BLaER1 treated with 17β-estradiol and CSF1 and Interleukin-3, amounts not matched to agents 10 nM and 100 nM (cell line): ENCODE data around the gene WASF3.

Experiments
- H3K27ac ChIP-seq, 11 experiments: shearing (Covaris generic); formaldehyde crosslinking; 2 replicates each; pipeline ENCODE4 v1.8.1; 2022
- H3K27me3 ChIP-seq, 11 experiments: shearing (Covaris generic); formaldehyde crosslinking; 2 replicates each; pipeline ENCODE4 v1.8.1; 2022
- H3K36me3 ChIP-seq, 11 experiments: shearing (Covaris generic); formaldehyde crosslinking; 2 replicates each; pipeline ENCODE4 v1.8.1; 2022
- H3K4me1 ChIP-seq, 10 experiments: shearing (Covaris generic); formaldehyde crosslinking; 2 replicates each; pipeline ENCODE4 v1.8.1; 2022
- H3K4me2 ChIP-seq, 11 experiments: shearing (Covaris generic); formaldehyde crosslinking; 2 replicates each; pipeline ENCODE4 v1.8.1; 2022
- H3K4me3 ChIP-seq, 10 experiments: shearing (Covaris generic); formaldehyde crosslinking; 2 replicates each; pipeline ENCODE4 v1.8.1; 2022
- H3K9ac ChIP-seq, 11 experiments: shearing (Covaris generic); formaldehyde crosslinking; 2 replicates each; pipeline ENCODE4 v1.8.1; 2022
- H3K9me3 ChIP-seq, 11 experiments: shearing (Covaris generic); formaldehyde crosslinking; replicated peaks in 1 of 11; 2 replicates each; pipeline ENCODE4 v1.8.1; 2022
- H4K20me1 ChIP-seq, 11 experiments: shearing (Covaris generic); formaldehyde crosslinking; 2 replicates each; pipeline ENCODE4 v1.8.1; 2022
- Cebpa-rat ChIP-seq, 11 experiments: shearing (Covaris generic); IDR thresholded peaks; 2 replicates each; pipeline ENCODE4 v1.8.1; 2022

The WASF3 gene

DNA sequence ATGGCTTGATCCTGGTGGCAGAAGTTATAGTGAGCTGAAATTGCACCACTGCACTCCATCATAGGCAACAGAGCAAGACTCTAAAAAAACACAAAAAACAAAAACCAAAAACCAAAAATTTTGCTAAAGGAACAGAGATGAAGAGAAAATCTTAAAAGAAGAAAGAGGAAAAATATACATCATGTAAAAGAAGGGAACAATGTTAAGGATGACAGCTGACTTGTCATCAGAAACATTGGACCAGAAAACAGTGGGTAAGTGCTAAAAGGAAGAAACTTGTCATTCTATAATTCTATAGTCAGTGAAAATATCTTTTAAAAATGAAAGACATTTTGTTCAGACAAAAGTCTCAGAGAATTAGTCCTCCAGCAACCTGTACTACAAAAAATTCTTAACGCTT is 93.8 kb downstream of the WASF3 start:
- H3K9ac ChIP-seq: no peak overlapping the region
- H3K4me2 ChIP-seq: no peak overlapping the region
- H3K4me1 ChIP-seq: no peaks in the 10 kb centered on the region
- H3K4me3 ChIP-seq: no peak overlapping the region
- no peak overlapping the region for H3K27ac ChIP-seq
- H4K20me1 ChIP-seq: no peaks in the 10 kb centered on the region
- H3K36me3 ChIP-seq: no peaks in the 10 kb centered on the region
- TF ChIP-seq Cebpa-rat (IDR thresholded peaks at IDR 0.05): no peak
- H3K27me3 ChIP-seq: no peaks in the 10 kb centered on the region
- H3K9me3 ChIP-seq: peaks cover 11 to 25% (median 19%) of the 10 kb centered on the region in 11 experiments

DNA sequence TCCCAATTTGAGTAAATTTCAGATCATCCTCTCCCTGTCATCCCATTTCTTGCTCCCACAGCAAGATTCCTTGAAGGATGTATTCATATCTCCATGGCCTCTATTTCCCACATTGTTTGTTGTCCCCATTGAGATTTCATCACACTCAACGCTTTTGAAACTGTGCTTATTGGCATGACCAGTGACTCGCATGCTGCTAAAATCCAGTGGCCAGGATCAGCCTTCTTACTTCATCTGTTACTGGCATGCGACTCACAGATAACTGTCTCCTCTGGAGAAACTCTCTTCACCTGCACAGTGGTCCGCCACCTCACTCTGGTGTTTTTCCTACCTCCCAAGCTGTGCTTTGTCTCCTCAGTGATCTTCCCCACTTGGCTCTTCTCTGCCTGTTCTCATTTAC is 95.8 kb downstream of the WASF3 start:
- Histone ChIP-seq H3K9ac (no peak overlapping the region), H3K36me3 (no peaks in the 10 kb centered on the region), H3K27ac (no peak overlapping the region), H3K4me3 (no peak overlapping the region), H3K4me2 (no peak overlapping the region), H3K9me3 (peaks cover 11 to 25% (median 19%) of the 10 kb centered on the region in 11 experiments), H3K27me3 (no peaks in the 10 kb centered on the region), H3K4me1 (no peaks in the 10 kb centered on the region), H4K20me1 (no peaks in the 10 kb centered on the region)
- TF ChIP-seq Cebpa-rat (IDR thresholded peaks at IDR 0.05): no peak

DNA sequence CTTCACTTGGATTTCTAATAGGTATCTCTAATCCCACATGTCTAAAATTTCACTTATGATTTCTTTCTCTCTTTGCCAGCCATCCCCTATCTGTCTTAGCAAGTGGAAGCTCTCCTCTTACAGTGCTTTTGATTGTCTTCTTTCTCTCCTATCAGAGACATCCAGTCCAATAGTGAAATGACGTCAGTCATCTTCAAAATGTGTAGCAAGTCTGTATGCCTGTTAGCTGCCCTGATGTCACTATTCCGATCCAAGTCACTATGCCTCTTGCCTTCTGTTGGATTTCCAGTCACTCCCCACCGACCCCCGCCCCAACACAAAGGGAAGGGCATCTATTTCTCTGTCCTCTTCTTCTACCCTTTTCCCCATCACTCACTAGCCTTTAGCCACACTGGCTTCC is 96.4 kb downstream of the WASF3 start:
- Histone ChIP-seq H3K27me3 (no peaks in the 10 kb centered on the region), H3K4me1 (peaks cover 0 to 3% (median 0%) of the 10 kb centered on the region in 10 experiments; a peak in 2 of 20 replicates), H3K4me3 (no peak overlapping the region), H3K9me3 (peaks cover 11 to 25% (median 19%) of the 10 kb centered on the region in 11 experiments), H3K27ac (no peak overlapping the region), H3K9ac (no peak overlapping the region), H4K20me1 (no peaks in the 10 kb centered on the region), H3K36me3 (no peaks in the 10 kb centered on the region), H3K4me2 (no peak overlapping the region)
- TF ChIP-seq Cebpa-rat (IDR thresholded peaks at IDR 0.05): no peak

DNA sequence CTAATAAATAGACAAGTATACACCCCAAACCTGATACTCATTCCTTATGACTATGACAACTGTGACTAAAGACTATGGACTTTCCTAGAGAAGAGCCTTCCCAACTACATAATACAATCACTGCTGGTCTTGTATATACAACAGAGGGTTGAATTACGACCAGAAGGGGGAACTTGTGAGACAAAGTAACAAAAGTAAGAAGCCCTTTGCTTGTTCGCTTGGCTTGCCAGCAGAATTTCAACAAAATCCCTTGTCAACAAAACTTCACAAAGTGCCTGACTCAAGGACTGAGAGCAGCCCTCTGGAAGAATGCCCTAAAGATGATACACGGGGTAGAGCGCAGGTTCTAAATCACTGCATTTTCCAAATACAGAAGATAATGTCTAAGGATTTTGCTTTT is 99.4 kb downstream of the WASF3 start:
- H3K36me3 ChIP-seq: no peaks in the 10 kb centered on the region
- 0 out of 22 replicates have a peak, but pooled peaks cover 0 to 3% (median 0%) of the 10 kb centered on the region in 11 experiments for H3K9me3 ChIP-seq
- no peaks in the 10 kb centered on the region for H3K27me3 ChIP-seq
- TF ChIP-seq Cebpa-rat (IDR thresholded peaks at IDR 0.05): no peak
- no peaks in the 10 kb centered on the region for H4K20me1 ChIP-seq
- no peak overlapping the region for H3K27ac ChIP-seq
- no peak overlapping the region for H3K9ac ChIP-seq
- H3K4me1 ChIP-seq: peaks cover 0 to 11% (median 0%) of the 10 kb centered on the region in 10 experiments; a peak in 4 of 20 replicates
- no peak overlapping the region for H3K4me2 ChIP-seq
- no peak overlapping the region for H3K4me3 ChIP-seq

DNA sequence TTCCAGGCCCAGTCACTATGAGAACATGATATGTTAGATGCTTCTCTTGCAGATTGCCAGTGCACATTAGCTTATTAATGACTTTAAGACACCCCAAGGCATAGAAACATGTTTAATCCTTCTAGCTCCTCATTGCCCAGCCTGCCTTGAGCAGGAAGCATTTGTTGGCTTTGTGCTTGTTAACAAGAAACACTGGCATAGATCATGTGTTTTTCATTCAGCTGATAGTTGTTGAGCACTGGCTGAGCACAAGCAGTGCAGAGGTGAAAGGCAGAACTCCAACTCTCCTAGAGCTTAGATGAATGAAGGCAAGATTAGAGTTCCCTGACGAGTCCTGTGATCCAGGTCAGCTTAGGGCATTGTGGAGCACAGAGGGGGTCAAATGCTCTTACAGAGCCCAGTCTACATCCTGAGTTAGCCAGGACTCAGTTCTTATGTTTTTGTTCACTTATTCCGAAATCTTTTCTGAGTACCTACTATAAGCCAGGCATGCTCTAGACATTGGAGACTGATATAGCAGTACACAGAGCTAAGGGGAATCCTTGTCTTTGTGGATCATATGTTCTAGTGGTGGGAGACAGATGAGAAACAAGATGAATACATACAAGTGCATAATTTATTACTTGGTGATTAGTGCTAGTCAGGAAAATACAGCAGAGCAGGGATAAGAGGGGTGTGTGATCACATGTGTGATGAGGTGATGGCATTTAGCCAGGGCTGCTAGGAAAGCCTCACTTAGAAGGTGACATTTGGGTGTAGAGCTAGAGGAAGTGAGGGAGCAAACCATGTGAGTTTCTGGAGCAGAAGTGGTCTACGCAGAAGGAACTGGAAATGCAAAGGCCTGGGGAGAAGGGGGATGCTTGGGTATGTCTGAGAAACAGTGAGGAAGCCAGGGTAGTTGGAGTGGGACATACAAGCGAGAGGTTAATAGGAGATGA is 101.2 kb downstream of the WASF3 start:
- H3K36me3 ChIP-seq: no peaks in the 10 kb centered on the region
- H3K4me3 ChIP-seq: no peak overlapping the region
- H4K20me1 ChIP-seq: no peaks in the 10 kb centered on the region
- TF ChIP-seq Cebpa-rat (IDR thresholded peaks at IDR 0.05): no peak
- no peak overlapping the region for H3K9ac ChIP-seq
- H3K9me3 ChIP-seq: no peaks in the 10 kb centered on the region
- peaks cover 0 to 11% (median 0%) of the 10 kb centered on the region in 10 experiments; a peak in 5 of 20 replicates for H3K4me1 ChIP-seq
- H3K27ac ChIP-seq: no peak overlapping the region
- peak overlapping the region in 2 of 11 experiments; percentile 50 to 59; a peak in 5 of 22 replicates for H3K4me2 ChIP-seq
- no peaks in the 10 kb centered on the region for H3K27me3 ChIP-seq

DNA sequence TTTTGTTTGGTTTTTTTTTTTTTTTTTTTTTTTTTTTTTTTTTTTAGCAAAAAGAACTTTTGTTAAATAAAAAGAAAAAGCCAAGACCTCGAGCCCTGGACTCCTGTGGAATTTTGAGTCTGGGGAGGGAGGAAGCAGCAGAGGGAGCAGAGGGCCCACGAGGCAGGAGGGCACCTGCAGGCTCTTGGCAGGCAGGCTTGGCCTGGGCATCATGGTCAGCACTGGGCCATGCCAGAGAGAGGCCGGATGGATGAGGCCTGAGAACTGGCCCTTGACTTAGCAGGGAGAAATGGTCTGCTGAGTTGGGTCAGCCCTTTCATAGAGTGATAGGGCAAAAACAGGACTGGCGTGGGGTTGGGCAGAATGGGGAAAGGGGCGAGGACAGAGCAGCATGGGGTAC is 102.7 kb downstream of the WASF3 start:
- Histone ChIP-seq H3K4me3 (no peak overlapping the region), H3K4me2 (no peak overlapping the region)
- TF ChIP-seq Cebpa-rat (IDR thresholded peaks at IDR 0.05): no peak

DNA sequence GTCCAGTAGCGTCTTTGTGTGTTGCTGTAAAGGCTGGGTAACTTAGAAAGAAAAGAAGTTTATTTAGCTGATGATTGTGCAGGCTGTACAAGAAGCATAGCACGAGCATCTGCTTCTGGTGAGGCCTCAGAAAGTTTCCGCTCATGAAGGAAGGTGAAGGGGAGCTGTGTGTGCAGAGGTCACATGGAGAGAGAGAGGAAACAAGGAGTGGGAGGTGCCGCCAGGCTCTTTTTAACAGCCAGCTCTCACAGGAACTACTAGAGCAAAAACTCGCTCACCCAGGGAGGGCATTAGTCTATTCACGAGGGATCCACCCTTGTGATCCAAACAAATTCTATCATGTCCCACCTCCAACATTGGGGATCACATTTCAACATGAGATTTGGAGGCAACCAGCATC is 103.3 kb downstream of the WASF3 start:
- Histone ChIP-seq H3K27me3 (no peaks in the 10 kb centered on the region), H3K9ac (no peak overlapping the region), H3K4me2 (no peak overlapping the region), H3K27ac (no peak overlapping the region), H4K20me1 (no peaks in the 10 kb centered on the region), H3K36me3 (no peaks in the 10 kb centered on the region), H3K9me3 (no peaks in the 10 kb centered on the region), H3K4me3 (no peak overlapping the region), H3K4me1 (peaks cover 0 to 11% (median 0%) of the 10 kb centered on the region in 10 experiments; a peak in 5 of 20 replicates)
- TF ChIP-seq Cebpa-rat (IDR thresholded peaks at IDR 0.05): no peak

More for the DNA sequence above, 102.7 kb downstream of the WASF3 start:
- Histone ChIP-seq H3K4me1 (peaks cover 0 to 11% (median 0%) of the 10 kb centered on the region in 10 experiments; a peak in 5 of 20 replicates), H3K9ac (no peak overlapping the region), H3K9me3 (no peaks in the 10 kb centered on the region), H4K20me1 (no peaks in the 10 kb centered on the region), H3K27ac (no peak overlapping the region), H3K36me3 (no peaks in the 10 kb centered on the region), H3K27me3 (no peaks in the 10 kb centered on the region)

DNA sequence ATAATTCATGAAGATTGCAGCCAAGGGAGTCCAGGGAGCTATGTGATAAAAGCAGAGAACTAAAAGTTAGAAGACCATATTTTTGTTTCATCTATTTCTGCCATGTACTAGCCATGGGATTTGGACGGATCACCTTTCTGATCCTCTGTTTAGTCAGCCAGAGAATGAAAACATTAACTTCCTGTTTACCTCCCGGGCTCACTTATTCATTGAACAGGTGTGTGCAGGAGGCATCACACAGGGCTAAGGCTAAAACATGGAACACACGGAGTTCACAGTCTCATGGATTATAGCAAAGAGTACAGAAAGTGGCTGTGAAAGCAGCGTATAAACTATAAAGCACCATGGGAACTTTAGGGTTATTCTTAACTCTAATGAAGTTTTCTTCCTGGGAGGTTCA is 106.3 kb downstream of the WASF3 start:
- no peak overlapping the region for H3K4me2 ChIP-seq
- no peak for TF ChIP-seq Cebpa-rat (IDR thresholded peaks at IDR 0.05)
- H3K36me3 ChIP-seq: no peaks in the 10 kb centered on the region
- H3K4me1 ChIP-seq: peaks cover 0 to 9% (median 0%) of the 10 kb centered on the region in 10 experiments; a peak in 5 of 20 replicates
- H3K9ac ChIP-seq: no peak overlapping the region
- H3K4me3 ChIP-seq: no peak overlapping the region
- H4K20me1 ChIP-seq: no peaks in the 10 kb centered on the region
- no peaks in the 10 kb centered on the region for H3K27me3 ChIP-seq
- H3K27ac ChIP-seq: no peak overlapping the region
- H3K9me3 ChIP-seq: no peaks in the 10 kb centered on the region

DNA sequence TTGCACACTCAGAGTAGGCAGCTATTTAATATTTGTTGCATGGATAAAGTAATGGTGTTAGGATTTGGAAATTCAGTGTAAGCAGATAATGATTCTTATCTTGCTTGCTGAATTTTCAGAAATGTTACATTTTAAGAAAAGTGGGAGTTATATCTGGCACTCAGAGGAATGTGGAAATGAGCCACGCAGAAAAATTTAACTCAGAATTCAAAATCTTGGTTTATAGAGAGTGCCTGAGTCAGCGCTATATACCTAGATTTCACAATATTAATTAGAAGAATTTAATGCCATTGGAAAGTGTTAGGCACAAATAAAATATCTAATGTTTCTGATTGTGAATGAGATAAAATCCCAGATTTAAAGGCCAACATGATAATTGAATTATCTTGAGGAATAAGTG is 106.8 kb downstream of the WASF3 start:
- Histone ChIP-seq H3K9ac (no peak overlapping the region), H3K27ac (no peak overlapping the region), H3K9me3 (no peaks in the 10 kb centered on the region)

More for the DNA sequence above, 106.8 kb downstream of the WASF3 start:
- H3K36me3 ChIP-seq: no peaks in the 10 kb centered on the region
- TF ChIP-seq Cebpa-rat (IDR thresholded peaks at IDR 0.05): no peak
- H3K4me2 ChIP-seq: no peak overlapping the region
- H3K4me1 ChIP-seq: peaks cover 0 to 7% (median 0%) of the 10 kb centered on the region in 10 experiments; a peak in 5 of 20 replicates
- H3K4me3 ChIP-seq: no peak overlapping the region
- no peaks in the 10 kb centered on the region for H4K20me1 ChIP-seq
- no peaks in the 10 kb centered on the region for H3K27me3 ChIP-seq
